ENCODE measurements around the gene SDS. TPM values are rescaled to one million over a fixed set of nuclear protein-coding genes. Genes with fewer than 3 reads are reported as not detected.

SDS gene
- polyA plus RNA-seq, 3 donors, result 0.89 to 2.3 (median 1.1) TPM

DNA sequence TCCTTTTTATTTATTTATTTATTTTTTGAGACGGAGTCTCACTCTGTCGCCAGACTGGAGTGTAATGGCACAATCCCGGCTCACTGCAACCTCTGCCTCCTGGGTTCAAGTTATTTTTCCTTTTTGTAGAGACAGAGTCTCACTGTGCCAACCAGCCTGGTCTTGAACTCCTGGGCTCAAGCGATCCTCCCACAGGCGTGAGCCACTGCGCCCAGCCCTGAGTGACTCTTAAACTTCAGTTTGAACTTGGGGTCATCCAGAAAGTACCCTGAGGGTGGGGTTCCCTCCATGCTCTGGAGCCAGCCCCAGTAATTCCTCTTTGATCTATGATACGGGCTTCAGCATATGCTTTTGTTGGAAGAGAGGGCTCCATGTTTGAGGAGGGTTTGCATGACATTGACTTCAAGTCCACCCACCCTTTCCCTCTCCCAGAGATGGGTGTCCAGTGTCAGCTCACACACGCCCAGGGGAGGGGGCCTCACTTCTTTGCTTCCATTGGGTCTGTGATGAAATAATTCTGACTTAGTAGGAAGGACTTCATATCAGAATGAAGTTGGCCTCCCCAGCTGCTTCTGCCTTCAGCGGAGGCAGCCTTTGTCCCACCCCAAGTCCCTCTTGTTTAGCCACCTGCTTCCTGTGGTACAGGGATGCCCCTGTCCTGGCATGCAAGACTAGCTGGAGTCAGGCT is 11.9 kb downstream of the SDS start:
- WGBS (ENCODE audit: insufficient coverage), result 92% methylated on average over 4 of the region's 9 CpGs
- Histone ChIP-seq H4K20me1 (ENCODE audit: insufficient read depth, low read length) (no peaks in the 10 kb centered on the region), H3K4me2 (replicated peaks; ENCODE audit: extremely low read depth, low read length, poor library complexity, severe bottlenecking) (no peak overlapping the region), H3K9me3 (replicated peaks in 1 of 2; ENCODE audit: control insufficient read depth in 1 of 2, insufficient read depth in 1 of 2, low read length in 2 of 2) (no peaks in the 10 kb centered on the region), H3K27ac (ENCODE audit: low read depth in 1 of 2, low read length in 2 of 2) (no peak overlapping the region), H2AFZ (ENCODE audit: insufficient read depth, low read depth, low read length, poor library complexity, severe bottlenecking) (no peak overlapping the region), H3K4me3 (replicated peaks in 1 of 3; ENCODE audit: low read depth in 2 of 3, low read length in 3 of 3) (no peak overlapping the region), H3K27me3 (ENCODE audit: control insufficient read depth in 2 of 2, insufficient read depth in 2 of 2, low read length in 2 of 2) (no peaks in the 10 kb centered on the region), H3K36me3 (replicated peaks in 1 of 2; ENCODE audit: control insufficient read depth in 1 of 2, insufficient read depth in 2 of 2, low read length in 2 of 2) (peaks cover 19 to 39% of the 10 kb centered on the region in 2 donors), H3K9ac (ENCODE audit: insufficient read depth, low read length, poor library complexity, severe bottlenecking) (no peak overlapping the region), H3K79me2 (ENCODE audit: insufficient read depth, low read length) (no peaks in the 10 kb centered on the region), H3K4me1 (ENCODE audit: control insufficient read depth in 1 of 2, insufficient read depth in 2 of 2, low read length in 2 of 2) (no peaks in the 10 kb centered on the region)
- Mint-ChIP-seq H3K27me3 (ENCODE audit: low read depth in 3 of 3) (peaks cover 2 to 6% (median 2%) of the 10 kb centered on the region in 3 donors), H3K4me3 (no peak overlapping the region), H3K27ac (peak overlapping the region in 1 of 7 donors; percentile 63), H3K9me3 (peaks cover 0 to 12% (median 0%) of the 10 kb centered on the region in 7 donors), H3K36me3 (peaks cover 21 to 23% of the 10 kb centered on the region in 2 donors), H3K4me1 (no peaks in the 10 kb centered on the region)
- no peak for DNase-seq
- TF ChIP-seq, protein P1, sequence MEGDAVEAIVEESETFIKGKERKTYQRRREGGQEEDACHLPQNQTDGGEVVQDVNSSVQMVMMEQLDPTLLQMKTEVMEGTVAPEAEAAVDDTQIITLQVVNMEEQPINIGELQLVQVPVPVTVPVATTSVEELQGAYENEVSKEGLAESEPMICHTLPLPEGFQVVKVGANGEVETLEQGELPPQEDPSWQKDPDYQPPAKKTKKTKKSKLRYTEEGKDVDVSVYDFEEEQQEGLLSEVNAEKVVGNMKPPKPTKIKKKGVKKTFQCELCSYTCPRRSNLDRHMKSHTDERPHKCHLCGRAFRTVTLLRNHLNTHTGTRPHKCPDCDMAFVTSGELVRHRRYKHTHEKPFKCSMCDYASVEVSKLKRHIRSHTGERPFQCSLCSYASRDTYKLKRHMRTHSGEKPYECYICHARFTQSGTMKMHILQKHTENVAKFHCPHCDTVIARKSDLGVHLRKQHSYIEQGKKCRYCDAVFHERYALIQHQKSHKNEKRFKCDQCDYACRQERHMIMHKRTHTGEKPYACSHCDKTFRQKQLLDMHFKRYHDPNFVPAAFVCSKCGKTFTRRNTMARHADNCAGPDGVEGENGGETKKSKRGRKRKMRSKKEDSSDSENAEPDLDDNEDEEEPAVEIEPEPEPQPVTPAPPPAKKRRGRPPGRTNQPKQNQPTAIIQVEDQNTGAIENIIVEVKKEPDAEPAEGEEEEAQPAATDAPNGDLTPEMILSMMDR (IDR thresholded peaks at IDR 0.05), result no peak
- intact Hi-C loops (cut with micrococcal nuclease), result loop anchor here in 1 of 2 donors (5.0 kb wide), 1 partner anchor 36 kb away; no protein-coding TSS in a partner anchor

DNA sequence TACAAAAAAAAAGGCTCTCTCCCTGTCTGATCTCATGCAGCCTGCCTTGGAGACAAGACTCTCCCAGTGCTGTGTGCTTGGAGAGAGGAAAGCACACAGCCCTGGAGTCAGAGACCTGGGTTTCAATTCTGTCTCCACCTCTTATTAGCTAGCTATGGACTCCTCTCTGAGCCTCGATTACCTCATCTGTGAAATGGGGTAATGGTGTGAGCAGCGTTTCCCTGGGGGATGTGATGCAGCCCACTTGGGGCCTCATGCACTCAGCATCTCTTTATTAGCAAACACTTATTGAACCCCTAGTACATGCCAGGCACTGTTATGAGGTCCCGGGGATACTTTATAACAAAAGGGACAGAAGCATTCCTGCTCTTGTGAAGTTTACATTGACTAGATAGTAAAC is 12.5 kb downstream of the SDS start:
- DNase-seq, result no peak
- Histone ChIP-seq H3K27me3 (ENCODE audit: control insufficient read depth in 2 of 2, insufficient read depth in 2 of 2, low read length in 2 of 2) (no peaks in the 10 kb centered on the region), H3K4me2 (replicated peaks; ENCODE audit: extremely low read depth, low read length, poor library complexity, severe bottlenecking) (no peak overlapping the region), H3K27ac (ENCODE audit: low read depth in 1 of 2, low read length in 2 of 2) (no peak overlapping the region), H4K20me1 (ENCODE audit: insufficient read depth, low read length) (no peaks in the 10 kb centered on the region), H3K9ac (ENCODE audit: insufficient read depth, low read length, poor library complexity, severe bottlenecking) (no peak overlapping the region), H3K36me3 (replicated peaks in 1 of 2; ENCODE audit: control insufficient read depth in 1 of 2, insufficient read depth in 2 of 2, low read length in 2 of 2) (peaks cover 21 to 43% of the 10 kb centered on the region in 2 donors), H3K4me3 (replicated peaks in 1 of 3; ENCODE audit: low read depth in 2 of 3, low read length in 3 of 3) (no peak overlapping the region), H3K4me1 (ENCODE audit: control insufficient read depth in 1 of 2, insufficient read depth in 2 of 2, low read length in 2 of 2) (no peaks in the 10 kb centered on the region), H3K9me3 (replicated peaks in 1 of 2; ENCODE audit: control insufficient read depth in 1 of 2, insufficient read depth in 1 of 2, low read length in 2 of 2) (no peaks in the 10 kb centered on the region), H3K79me2 (ENCODE audit: insufficient read depth, low read length) (no peaks in the 10 kb centered on the region), H2AFZ (ENCODE audit: insufficient read depth, low read depth, low read length, poor library complexity, severe bottlenecking) (no peak overlapping the region)
- intact Hi-C loops (cut with micrococcal nuclease), result loop anchor here in 1 of 2 donors (5.0 kb wide), 1 partner anchor 36 kb away; no protein-coding TSS in a partner anchor
- H3K27me3 Mint-ChIP-seq (ENCODE audit: low read depth in 3 of 3), result peaks cover 0 to 6% (median 2%) of the 10 kb centered on the region in 3 donors
- no CpG with 5 or more reads among the region's 3 CpGs for WGBS (ENCODE audit: insufficient coverage)
- no peak overlapping the region for H3K27ac Mint-ChIP-seq
- TF ChIP-seq, protein P1 (IDR thresholded peaks at IDR 0.05), result no peak
- H3K9me3 Mint-ChIP-seq, result peaks cover 0 to 12% (median 0%) of the 10 kb centered on the region in 7 donors
- no peak overlapping the region for H3K4me3 Mint-ChIP-seq
- peaks cover 25 to 29% of the 10 kb centered on the region in 2 donors for H3K36me3 Mint-ChIP-seq
- no peaks in the 10 kb centered on the region for H3K4me1 Mint-ChIP-seq

Measured in CD14-positive monocyte (primary cell).